ENCODE measurements around the gene MOSPD2.

The MOSPD2 gene

GRCh38 chrX:14942341-14942740 is 69.1 kb downstream of the MOSPD2 start:
- CTCF ChIA-PET, result no interaction called here
- no peak overlapping the region for H3K27ac ChIP-seq
- no peak for DNase-seq (ENCODE audit: low spot score)
- no peak for TF ChIP-seq CTCF (conservative IDR thresholded peaks at IDR 0.05; ENCODE audit: low read depth)
- POLR2A ChIA-PET (ENCODE audit: low non-redundant PET), result no interaction called here

- DNase-seq (ENCODE audit: low spot score), result no peak
- POLR2A ChIA-PET (ENCODE audit: low non-redundant PET), result no interaction called here
- CTCF ChIA-PET, result no interaction called here
- H3K27ac ChIP-seq, result no peak overlapping the region
- no peak for TF ChIP-seq CTCF (conservative IDR thresholded peaks at IDR 0.05; ENCODE audit: low read depth)
These were observed 70.7 kb downstream of the MOSPD2 start for GRCh38 chrX:14943962-14944361.

- no peak for DNase-seq (ENCODE audit: low spot score)
- ChIA-PET CTCF (no interaction called here), POLR2A (ENCODE audit: low non-redundant PET) (no interaction called here)
- no peak for TF ChIP-seq CTCF (conservative IDR thresholded peaks at IDR 0.05; ENCODE audit: low read depth)
- H3K27ac ChIP-seq, result no peak overlapping the region
These were observed 73.5 kb downstream of the MOSPD2 start for GRCh38 chrX:14946606-14947155.

- DNase-seq (ENCODE audit: low spot score), result no peak
- ChIA-PET CTCF (no interaction called here), POLR2A (ENCODE audit: low non-redundant PET) (no interaction called here)
- TF ChIP-seq CTCF (conservative IDR thresholded peaks at IDR 0.05; ENCODE audit: low read depth), result no peak
- H3K27ac ChIP-seq, result no peak overlapping the region
These were observed 75.5 kb downstream of the MOSPD2 start for GRCh38 chrX:14948691-14949090.

GRCh38 chrX:14956813-14957582 is 83.8 kb downstream of the MOSPD2 start:
- TF ChIP-seq CTCF (conservative IDR thresholded peaks at IDR 0.05; ENCODE audit: low read depth), result no peak
- DNase-seq (ENCODE audit: low spot score), result no peak
- POLR2A ChIA-PET (ENCODE audit: low non-redundant PET), result no interaction called here
- CTCF ChIA-PET, result no interaction called here
- H3K27ac ChIP-seq, result no peak overlapping the region

- peak; percentile 26 for DNase-seq (ENCODE audit: low spot score)
- no peak for TF ChIP-seq CTCF (conservative IDR thresholded peaks at IDR 0.05; ENCODE audit: low read depth)
- CTCF ChIA-PET, result interaction anchor here (0.7 kb wide), 1 partner anchor 281 kb away, joined by 4 read pairs; no protein-coding TSS in a partner anchor
- POLR2A ChIA-PET (ENCODE audit: low non-redundant PET), result no interaction called here
- no peak overlapping the region for H3K27ac ChIP-seq
These were observed 90.4 kb downstream of the MOSPD2 start for GRCh38 chrX:14963447-14964236.

Data from RWPE1 (cell line).